Common myeloid progenitor, CD34-positive (primary cell): ENCODE data around the gene RAC3.

Experiments used
- CTCF ChIA-PET: fragments of 350-600 bp; sonication (Branson Sonifier 250); formaldehyde crosslinking; loops from one replicate; lab custom pipeline; 2021; ENCODE audit warnings: antibody characterized with exemption; lab: Charles Lee
- POLR2A ChIA-PET: fragments of 350-600 bp; sonication (Branson Sonifier 250); formaldehyde crosslinking; loops from one replicate; lab custom pipeline; 2021; ENCODE audit warnings: antibody characterized with exemption; lab: Charles Lee
- DNase-seq, 3 donors: peaks; one replicate each; pipeline versions ENCODE4 v3.0.0 to v3.0.0-alpha.2; 2013
- H3K27ac ChIP-seq, 2 experiments: 1 replicate in 1 of 2; 2 replicates in 1 of 2; pipeline ENCODE4 v1.7.0; 2013; ENCODE audit warnings: inconsistent platforms in 2 of 2, low read length in 2 of 2, mild to moderate bottlenecking in 2 of 2, low read depth in 1 of 2, moderate library complexity in 1 of 2; ENCODE audit not compliant: severe bottlenecking in 2 of 2, insufficient read depth in 1 of 2, poor library complexity in 1 of 2
- H3K27me3 ChIP-seq, 5 experiments: replicated peaks in 2 of 5; 1 replicate in 3 of 5; 2 replicates in 2 of 5; pipeline versions ENCODE4 v1.6.1 to v1.7.0; 2013; ENCODE audit warnings: low read length in 4 of 5, mild to moderate bottlenecking in 2 of 5, moderate library complexity in 2 of 5, inconsistent platforms in 1 of 5; ENCODE audit not compliant: insufficient read depth in 5 of 5, control insufficient read depth in 4 of 5
- H3K36me3 ChIP-seq, 4 experiments: 1 replicate in 2 of 4; 2 replicates in 2 of 4; pipeline versions ENCODE4 v1.6.1 to v1.7.0; 2013; ENCODE audit warnings: low read length in 3 of 4, control low read depth in 1 of 4, mild to moderate bottlenecking in 1 of 4; ENCODE audit not compliant: control insufficient read depth in 4 of 4, insufficient read depth in 4 of 4
- H3K4me1 ChIP-seq, 4 experiments: 1 replicate in 3 of 4; 2 replicates in 1 of 4; pipeline versions ENCODE4 v1.6.1 to v1.7.1; 2013; ENCODE audit warnings: low read length in 3 of 4, mild to moderate bottlenecking in 3 of 4, control low read depth in 1 of 4, inconsistent platforms in 1 of 4, moderate library complexity in 1 of 4; ENCODE audit not compliant: control insufficient read depth in 4 of 4, insufficient read depth in 4 of 4; ENCODE audit errors: control extremely low read depth in 1 of 4
- H3K4me3 ChIP-seq, 7 experiments: 1 replicate in 4 of 7; 2 replicates in 3 of 7; pipeline versions ENCODE4 v1.5.1 to v1.7.0; 2013; ENCODE audit warnings: mild to moderate bottlenecking in 7 of 7, low read length in 6 of 7, moderate library complexity in 6 of 7, inconsistent platforms in 2 of 7, low read depth in 2 of 7, control low read depth in 1 of 7; ENCODE audit not compliant: insufficient read depth in 4 of 7, control insufficient read depth in 1 of 7; ENCODE audit errors: extremely low read depth in 1 of 7
- H3K9me3 ChIP-seq, 5 experiments: 1 replicate in 4 of 5; 2 replicates in 1 of 5; pipeline versions ENCODE4 v1.6.1 to v1.7.1; 2013; ENCODE audit warnings: low read length in 4 of 5, mild to moderate bottlenecking in 2 of 5, inconsistent platforms in 1 of 5, low read depth in 1 of 5, moderate library complexity in 1 of 5; ENCODE audit not compliant: control insufficient read depth in 4 of 5, insufficient read depth in 2 of 5; ENCODE audit errors: control extremely low read depth in 1 of 5
- WGBS: methylation state at CpG from one replicate; pipeline ENCODE4 v1.1.5; 2013; ENCODE audit not compliant: insufficient coverage; 5-methylcytosine and 5-hydroxymethylcytosine counted together

RAC3 gene

DNA sequence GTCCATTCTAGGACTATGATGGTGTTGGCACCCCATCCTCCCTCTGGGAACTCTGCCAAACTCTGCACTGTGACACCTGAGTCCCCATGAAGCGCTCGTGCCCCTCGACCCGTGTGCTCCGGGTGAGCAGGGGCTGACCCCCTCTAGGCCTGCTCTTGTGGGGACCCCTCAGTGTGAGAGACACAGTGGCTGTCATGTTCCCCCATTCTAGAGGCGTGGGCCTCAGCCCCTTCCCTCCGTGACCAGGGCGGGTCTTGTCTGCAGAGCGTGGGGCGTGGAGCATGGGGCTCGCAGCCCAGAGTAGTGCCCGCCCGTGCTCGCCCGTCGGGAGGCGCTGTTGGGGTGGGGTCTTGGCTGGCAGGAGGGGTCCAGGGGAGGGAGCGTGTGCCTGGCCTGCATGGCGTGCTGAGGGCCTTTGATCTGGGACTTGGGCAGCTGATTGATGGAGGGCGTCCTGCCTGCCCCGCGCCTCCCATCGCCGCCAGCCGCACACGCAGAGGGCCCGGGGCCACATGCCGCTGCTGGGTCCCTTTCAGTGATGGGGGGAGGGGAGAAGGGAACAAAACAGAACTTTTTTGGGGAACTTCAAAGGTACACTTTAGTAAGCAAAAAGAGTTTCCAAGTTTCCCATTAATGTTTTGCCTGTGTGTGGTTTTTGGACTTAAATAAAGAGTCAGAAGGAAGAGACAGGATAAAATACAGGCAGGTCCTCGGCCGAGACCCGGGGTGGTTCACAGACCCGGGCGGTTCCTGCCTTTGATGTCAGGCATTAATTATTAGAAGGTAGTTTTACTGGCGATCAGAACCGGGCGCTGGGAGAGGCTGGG is 31.3 kb upstream of the RAC3 start:
- Histone ChIP-seq H3K4me1 (peaks cover 0 to 4% (median 0%) of the 10 kb centered on the region in 4 experiments), H3K27me3 (no peaks in the 10 kb centered on the region), H3K4me3 (no peak overlapping the region), H3K9me3 (no peaks in the 10 kb centered on the region), H3K36me3 (peaks cover 0 to 10% (median 3%) of the 10 kb centered on the region in 4 experiments), H3K27ac (no peak overlapping the region)
- ChIA-PET CTCF (no interaction called here), POLR2A (no interaction called here)
- 92% methylated on average over 32 of the region's 36 CpGs for WGBS
- DNase-seq: no peak

DNA sequence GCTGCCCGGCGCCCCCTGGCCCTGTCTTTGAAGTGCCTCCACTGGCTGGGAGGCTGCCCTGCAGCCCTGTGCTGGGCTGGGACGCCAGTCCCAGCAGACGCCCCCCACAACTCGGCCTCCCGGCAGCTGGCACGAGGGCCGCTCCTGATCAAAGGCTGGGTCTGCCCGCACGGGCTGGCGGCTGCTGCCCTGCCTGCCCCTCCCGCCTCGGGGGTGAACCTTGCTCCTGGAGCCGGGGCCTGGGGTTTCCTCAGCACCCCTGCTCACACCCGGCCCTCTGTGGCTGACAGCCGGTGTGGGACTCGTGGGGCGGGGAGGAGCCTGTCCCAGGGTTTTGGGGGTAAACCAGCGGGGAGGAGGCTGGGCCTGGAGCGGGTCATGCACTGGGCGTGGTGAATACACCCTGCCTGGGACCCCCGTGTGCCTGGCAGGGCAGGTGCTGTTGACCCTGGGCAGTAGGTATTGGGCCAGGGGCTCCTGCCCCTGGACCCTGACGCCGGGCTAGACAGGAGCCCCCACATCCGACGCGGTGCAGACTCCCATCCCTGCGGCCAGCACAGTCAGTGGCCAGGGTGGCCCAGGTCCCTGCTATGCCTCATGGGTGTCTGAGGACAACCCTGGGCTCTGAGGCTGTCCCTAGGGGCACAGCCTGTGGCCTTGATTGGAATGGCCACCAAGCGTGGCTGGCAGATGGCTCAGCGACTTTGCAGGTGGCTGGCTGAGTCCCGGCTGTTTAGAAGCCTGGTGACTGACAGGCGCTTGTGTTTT is 30.5 kb upstream of the RAC3 start:
- CTCF ChIA-PET: interaction anchor here (0.9 kb wide), 1 partner anchor 10 kb away, joined by 3 read pairs; no protein-coding TSS in a partner anchor
- DNase-seq: no peak
- WGBS: 97% methylated on average over 26 of the region's 32 CpGs

DNA sequence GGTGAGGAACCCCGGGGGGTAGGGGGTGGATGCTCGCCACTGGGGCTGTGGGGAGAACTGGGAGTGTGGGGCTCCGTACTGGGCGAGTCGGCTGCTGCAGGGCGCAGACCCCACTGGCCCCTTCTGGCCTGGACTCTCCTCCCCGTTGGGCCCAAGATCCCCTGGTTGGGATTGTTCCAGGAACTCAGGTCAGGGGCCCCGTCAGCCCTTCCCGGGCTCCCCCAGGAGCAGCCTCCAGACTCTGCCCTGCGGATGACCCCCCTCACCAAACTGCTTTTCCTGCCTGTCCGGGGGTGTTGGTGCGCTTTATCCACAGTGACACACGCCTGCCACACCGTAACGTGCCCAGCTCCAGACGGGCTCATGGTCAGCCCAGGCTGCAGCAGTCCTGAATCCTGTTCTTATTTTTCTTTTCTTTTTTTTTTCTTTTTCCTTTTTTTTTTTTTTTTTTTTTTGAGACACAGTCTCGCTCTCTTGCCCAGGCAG is 29.9 kb upstream of the RAC3 start:
- Histone ChIP-seq H3K9me3 (no peaks in the 10 kb centered on the region), H3K27ac (no peak overlapping the region), H3K4me3 (no peak overlapping the region), H3K36me3 (peaks cover 0 to 6% (median 3%) of the 10 kb centered on the region in 4 experiments), H3K27me3 (no peaks in the 10 kb centered on the region), H3K4me1 (peaks cover 0 to 6% (median 0%) of the 10 kb centered on the region in 4 experiments)
- no peak for DNase-seq
- CTCF ChIA-PET: interaction anchor here (0.9 to 1.4 kb wide), 3 partner anchors 9 to 42 kb away, joined by 3 read pairs; no protein-coding TSS in a partner anchor
- POLR2A ChIA-PET: no interaction called here
- 85% methylated on average over 9 of the region's 17 CpGs for WGBS

More for the DNA sequence above, 30.5 kb upstream of the RAC3 start:
- peaks cover 0 to 10% (median 3%) of the 10 kb centered on the region in 4 experiments for H3K36me3 ChIP-seq
- no peak overlapping the region for H3K4me3 ChIP-seq
- H3K27ac ChIP-seq: no peak overlapping the region
- no peaks in the 10 kb centered on the region for H3K9me3 ChIP-seq
- no peaks in the 10 kb centered on the region for H3K27me3 ChIP-seq
- POLR2A ChIA-PET: no interaction called here
- H3K4me1 ChIP-seq: peaks cover 0 to 6% (median 0%) of the 10 kb centered on the region in 4 experiments

DNA sequence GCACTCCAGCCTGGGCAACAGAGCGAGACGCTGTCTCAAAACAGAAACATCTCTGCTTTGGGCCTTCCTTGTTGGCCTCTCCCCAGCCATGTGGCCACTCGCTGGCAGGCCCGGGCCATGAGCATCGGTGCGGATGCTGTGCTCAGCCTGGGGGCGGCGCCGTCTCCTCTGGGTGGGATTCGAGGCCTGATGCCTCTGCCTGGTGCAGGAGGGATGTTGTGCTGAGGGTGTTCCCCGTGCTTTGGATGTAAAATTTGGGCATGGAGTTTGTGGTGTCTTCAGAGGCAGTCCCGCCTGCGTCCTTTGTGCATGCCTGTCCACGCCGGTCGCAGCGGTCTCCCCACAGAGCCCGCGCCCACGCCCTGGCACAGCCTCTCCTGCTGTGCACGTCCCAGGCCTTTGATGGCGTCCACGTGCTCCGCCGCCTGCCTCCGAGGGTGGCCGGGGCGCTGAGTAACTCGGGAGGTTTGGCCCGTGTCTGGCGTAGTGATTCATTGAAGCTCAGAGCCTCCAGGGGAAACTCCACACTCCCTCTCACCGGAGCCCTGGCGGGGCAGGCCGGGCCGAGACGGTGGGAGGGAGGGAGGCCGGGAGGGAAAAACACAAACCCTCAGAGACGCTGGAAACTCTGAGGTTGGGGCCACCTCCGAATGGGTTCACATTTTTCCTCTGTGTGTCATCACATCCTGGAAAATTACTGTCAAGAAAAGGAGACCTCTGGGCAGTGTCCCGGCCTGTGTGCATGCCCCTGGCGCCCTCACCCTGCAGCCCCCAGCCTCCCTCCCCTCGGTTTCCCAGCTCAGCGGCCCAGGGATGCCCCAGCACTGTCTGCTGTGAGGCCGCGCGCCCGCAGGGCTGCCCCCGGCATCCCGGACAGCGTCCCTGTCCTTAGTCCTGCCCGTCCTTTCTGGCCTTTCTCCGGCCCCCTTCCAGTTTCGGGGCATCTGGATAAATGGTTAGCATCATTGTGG is 27.8 kb upstream of the RAC3 start:
- no peak overlapping the region for H3K27ac ChIP-seq
- POLR2A ChIA-PET: no interaction called here

DNA sequence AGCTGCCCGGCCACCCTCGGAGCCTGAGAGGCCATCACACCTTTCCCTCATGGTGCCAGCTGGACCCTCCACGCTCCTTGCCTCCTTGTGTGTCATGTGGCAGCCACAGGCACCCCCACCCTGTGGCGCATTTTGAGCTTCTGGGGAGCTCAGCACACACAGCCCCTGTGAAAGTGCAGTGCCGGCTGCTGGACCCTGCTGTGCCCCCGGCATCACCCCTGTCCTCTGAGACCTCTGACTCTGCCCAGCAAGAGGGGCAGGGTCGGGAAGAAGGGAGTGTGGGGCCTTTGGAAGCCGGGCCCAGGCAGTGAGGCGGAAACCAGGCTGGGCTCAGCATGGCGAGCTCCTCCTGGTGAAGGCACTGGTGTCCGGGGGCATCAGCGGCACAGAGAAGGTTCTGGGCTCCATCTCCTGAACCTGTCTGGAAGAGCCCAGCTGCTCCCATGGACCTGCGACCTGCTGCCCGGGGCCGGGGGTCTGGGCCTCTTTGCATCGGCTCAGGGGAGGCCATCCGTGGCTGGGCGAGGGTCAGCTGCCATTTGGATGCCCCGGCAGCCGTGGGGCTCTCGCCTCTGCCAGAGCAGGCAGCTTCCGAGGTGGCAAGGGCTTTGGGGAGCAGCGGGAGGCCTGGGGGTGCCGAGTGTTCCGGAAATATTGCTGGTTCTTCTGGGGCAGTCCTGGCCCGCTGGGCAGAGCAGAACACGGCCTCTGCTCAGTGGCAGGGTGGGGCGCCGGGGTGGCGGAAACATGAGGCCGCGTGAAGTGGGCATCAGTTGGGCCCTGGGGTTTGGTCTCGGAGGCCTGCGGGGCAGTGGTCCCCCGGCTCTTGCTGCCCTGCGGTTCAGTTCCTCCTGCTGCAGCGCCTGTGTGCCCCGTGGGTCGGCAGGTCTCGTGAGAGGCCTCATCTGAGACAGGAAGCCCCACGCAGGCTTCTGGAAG is 26.7 kb upstream of the RAC3 start:
- no peaks in the 10 kb centered on the region for H3K27me3 ChIP-seq
- H3K27ac ChIP-seq: no peak overlapping the region
- CTCF ChIA-PET: interaction anchor here (1.0 kb wide), 1 partner anchor 38 kb away, joined by 3 read pairs; no protein-coding TSS in a partner anchor
- H3K36me3 ChIP-seq: no peaks in the 10 kb centered on the region
- POLR2A ChIA-PET: no interaction called here
- 83% methylated on average over 37 of the region's 41 CpGs for WGBS
- H3K4me1 ChIP-seq: peaks cover 0 to 17% (median 9%) of the 10 kb centered on the region in 4 experiments
- no peak overlapping the region for H3K4me3 ChIP-seq
- H3K9me3 ChIP-seq: no peaks in the 10 kb centered on the region
- no peak for DNase-seq

More for the DNA sequence above, 27.8 kb upstream of the RAC3 start:
- peaks cover 0 to 6% (median under 1%) of the 10 kb centered on the region in 4 experiments for H3K4me1 ChIP-seq
- WGBS: 98% methylated on average over 35 of the region's 53 CpGs
- H3K9me3 ChIP-seq: no peaks in the 10 kb centered on the region
- H3K27me3 ChIP-seq: no peaks in the 10 kb centered on the region
- DNase-seq: no peak
- H3K4me3 ChIP-seq: no peak overlapping the region
- H3K36me3 ChIP-seq: peaks cover 0 to 3% (median 0%) of the 10 kb centered on the region in 4 experiments
- CTCF ChIA-PET: interaction anchor here (1.0 to 1.7 kb wide), 2 partner anchors 17 to 36 kb away, joined by 3 read pairs; no protein-coding TSS in a partner anchor
